Astrocyte (in vitro differentiated cells and primary cell): Measurements from ENCODE around the gene TRAPPC14.

Source experiments
- EZH2 ChIP-seq: IDR thresholded peaks from 2 replicates; pipeline ENCODE4 v1.6.1; 2012; ENCODE audit warnings: mild to moderate bottlenecking, low read length, inconsistent platforms; ENCODE audit not compliant: insufficient read depth
- TF ChIP-seq, protein P1 (sequence below): IDR thresholded peaks from 2 replicates; pipeline ENCODE4 v1.5.1; 2011; ENCODE audit warnings: low read depth, mild to moderate bottlenecking, inconsistent platforms, low read length, moderate library complexity; ENCODE audit not compliant: insufficient read depth

DNA sequence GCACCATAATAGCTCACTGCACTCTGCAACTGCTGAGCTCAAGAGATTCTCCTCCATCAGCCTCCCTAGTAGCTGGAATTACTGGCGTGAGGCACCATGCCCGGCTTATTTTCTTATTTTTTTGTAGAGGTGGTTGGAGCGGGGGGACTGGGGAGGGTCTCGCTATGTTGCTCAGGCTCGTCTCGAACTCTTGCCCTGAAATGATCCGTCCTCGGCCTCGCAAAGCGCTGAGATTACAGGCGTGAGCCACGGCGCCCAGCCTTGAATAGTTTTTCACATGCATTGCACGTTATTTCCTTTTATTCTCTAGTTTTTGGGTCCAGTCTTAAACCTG is 10.3 kb downstream of the TRAPPC14 start:
- TF ChIP-seq, protein P1, sequence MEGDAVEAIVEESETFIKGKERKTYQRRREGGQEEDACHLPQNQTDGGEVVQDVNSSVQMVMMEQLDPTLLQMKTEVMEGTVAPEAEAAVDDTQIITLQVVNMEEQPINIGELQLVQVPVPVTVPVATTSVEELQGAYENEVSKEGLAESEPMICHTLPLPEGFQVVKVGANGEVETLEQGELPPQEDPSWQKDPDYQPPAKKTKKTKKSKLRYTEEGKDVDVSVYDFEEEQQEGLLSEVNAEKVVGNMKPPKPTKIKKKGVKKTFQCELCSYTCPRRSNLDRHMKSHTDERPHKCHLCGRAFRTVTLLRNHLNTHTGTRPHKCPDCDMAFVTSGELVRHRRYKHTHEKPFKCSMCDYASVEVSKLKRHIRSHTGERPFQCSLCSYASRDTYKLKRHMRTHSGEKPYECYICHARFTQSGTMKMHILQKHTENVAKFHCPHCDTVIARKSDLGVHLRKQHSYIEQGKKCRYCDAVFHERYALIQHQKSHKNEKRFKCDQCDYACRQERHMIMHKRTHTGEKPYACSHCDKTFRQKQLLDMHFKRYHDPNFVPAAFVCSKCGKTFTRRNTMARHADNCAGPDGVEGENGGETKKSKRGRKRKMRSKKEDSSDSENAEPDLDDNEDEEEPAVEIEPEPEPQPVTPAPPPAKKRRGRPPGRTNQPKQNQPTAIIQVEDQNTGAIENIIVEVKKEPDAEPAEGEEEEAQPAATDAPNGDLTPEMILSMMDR: no peak
- TF ChIP-seq EZH2: no peak
